Stomach (tissue), 4 donors: ENCODE results near the gene HIF1AN.

Experiments
- EP300 ChIP-seq: sonication (generic); formaldehyde crosslinking; IDR thresholded peaks from one replicate; pipeline ENCODE4 v1.6.1; 2017; ENCODE audit warnings: antibody characterized with exemption
- POLR2A ChIP-seq, 4 donors: fragments of 450-650 bp; IDR thresholded peaks; one replicate each; pipeline ENCODE4 v1.6.1; 2016; ENCODE audit warnings: antibody characterized with exemption in 4 of 4, control low read depth in 2 of 4, mild to moderate bottlenecking in 1 of 4, moderate library complexity in 1 of 4
- TF ChIP-seq, protein P1 (sequence below), 7 experiments: fragments of 450-650 bp in 4 of 7; fragments of 200-600 bp in 3 of 7; sonication (generic) in 3 of 7; IDR thresholded peaks; one replicate each; pipeline ENCODE4 v1.5.1; 2016 to 2019; ENCODE audit warnings: antibody characterized with exemption in 7 of 7, control low read depth in 2 of 7, mild to moderate bottlenecking in 1 of 7

DNA sequence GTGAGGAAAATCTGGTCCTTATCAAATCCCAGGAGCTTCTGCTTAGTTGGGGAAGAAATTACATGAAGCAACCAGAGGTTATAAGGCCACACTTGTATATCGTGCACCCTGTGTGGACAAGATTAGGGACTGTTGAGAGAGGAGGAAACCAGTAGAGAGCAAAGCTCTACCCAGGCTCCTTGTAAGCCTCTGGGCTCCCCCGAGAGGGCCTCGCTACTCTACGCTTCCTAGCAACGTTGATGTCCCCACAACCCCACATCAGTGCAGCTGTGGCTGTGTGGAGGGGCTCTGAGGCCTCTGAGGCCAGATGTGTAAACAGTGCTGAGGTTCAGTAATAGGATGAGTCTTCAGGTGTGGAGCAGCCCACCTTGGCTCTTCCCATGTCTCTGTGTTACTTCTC lies 16.0 kb downstream of the HIF1AN start:
- TF ChIP-seq, protein P1, sequence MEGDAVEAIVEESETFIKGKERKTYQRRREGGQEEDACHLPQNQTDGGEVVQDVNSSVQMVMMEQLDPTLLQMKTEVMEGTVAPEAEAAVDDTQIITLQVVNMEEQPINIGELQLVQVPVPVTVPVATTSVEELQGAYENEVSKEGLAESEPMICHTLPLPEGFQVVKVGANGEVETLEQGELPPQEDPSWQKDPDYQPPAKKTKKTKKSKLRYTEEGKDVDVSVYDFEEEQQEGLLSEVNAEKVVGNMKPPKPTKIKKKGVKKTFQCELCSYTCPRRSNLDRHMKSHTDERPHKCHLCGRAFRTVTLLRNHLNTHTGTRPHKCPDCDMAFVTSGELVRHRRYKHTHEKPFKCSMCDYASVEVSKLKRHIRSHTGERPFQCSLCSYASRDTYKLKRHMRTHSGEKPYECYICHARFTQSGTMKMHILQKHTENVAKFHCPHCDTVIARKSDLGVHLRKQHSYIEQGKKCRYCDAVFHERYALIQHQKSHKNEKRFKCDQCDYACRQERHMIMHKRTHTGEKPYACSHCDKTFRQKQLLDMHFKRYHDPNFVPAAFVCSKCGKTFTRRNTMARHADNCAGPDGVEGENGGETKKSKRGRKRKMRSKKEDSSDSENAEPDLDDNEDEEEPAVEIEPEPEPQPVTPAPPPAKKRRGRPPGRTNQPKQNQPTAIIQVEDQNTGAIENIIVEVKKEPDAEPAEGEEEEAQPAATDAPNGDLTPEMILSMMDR (IDR thresholded peaks at IDR 0.05) = no peak
- TF ChIP-seq POLR2A (IDR thresholded peaks at IDR 0.05) (no peak), EP300 (no peak)
